Activated naive CD4-positive, alpha-beta T cell treated with Interleukin-2 at 50 U/mL for 16 hours (primary cell): ENCODE results near the gene EPB41L5.

Experiments
- DNase-seq: peaks from one replicate; pipeline ENCODE4 v3.0.0-alpha.2; 2020

Gene EPB41L5

DNA sequence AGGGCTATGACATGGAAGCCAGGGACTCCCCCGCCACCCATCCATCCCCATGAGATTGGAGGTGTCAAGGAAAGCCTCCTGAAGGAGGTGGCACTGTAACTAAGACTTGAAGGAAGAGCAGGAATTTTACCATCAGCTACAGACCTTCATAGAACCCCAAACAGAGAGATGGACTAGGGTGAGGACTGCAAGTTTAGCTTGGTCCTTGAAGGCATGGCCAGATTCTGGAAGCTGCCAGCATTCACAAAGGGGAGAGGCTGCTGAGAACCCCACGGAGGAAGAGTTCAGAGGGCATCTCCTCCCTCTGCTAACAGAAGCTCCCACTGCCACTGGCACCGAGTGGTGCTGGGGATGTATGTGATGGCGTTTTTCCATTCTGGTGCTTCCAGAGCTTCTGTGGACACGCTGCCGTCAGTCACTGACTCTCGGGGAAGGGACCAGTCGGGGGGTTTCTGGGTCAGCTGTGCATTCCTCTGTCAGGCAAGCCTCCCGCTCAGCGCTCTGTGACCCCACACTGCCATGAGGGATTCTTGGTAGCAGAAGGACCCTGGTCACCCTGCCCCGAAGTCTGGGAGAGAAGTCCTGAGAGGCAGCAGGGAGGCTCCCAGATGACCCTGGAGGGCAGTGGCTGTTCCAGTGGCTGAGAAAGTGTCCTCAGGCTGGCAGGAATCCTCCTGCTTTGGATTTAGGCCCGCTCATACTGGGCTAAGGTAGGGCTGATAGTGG lies 192.2 kb downstream of the EPB41L5 start:
- no peak for DNase-seq

- DNase-seq, result peak; percentile 36
These were observed 193.2 kb downstream of the EPB41L5 start for GRCh38 chr2:120206022-120206581.

GRCh38 chr2:120208381-120209353 lies 195.8 kb downstream of the EPB41L5 start:
- no peak for DNase-seq

- no peak for DNase-seq
These were observed 196.8 kb downstream of the EPB41L5 start for GRCh38 chr2:120209427-120210269.

- no peak for DNase-seq
These were observed 197.4 kb downstream of the EPB41L5 start for GRCh38 chr2:120210270-120210693.

DNA sequence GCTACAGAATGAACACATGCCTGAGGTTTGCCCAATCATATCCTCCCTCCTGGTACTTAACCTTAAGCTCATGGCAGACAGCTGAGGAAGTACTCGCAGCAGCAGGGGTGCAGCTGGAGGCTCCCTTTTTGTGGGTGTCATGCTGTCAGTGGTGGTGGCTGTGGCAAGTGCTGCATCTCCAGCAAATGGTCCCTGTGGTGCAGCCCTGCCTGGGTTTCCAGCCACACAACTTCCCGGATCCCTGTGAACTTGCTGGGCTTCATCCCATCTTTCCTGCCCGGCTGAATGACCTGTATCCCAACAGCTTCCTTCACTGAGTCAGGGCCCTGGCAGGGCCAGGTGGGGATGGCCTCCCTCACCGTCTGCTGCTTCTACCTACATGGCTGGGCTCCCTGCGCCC lies 205.3 kb downstream of the EPB41L5 start:
- DNase-seq, result no peak

- DNase-seq, result no peak
These were observed 206.4 kb downstream of the EPB41L5 start for GRCh38 chr2:120219291-120219690.

- no peak for DNase-seq
These were observed 206.9 kb downstream of the EPB41L5 start for GRCh38 chr2:120219766-120220165.

- DNase-seq, result no peak
These were observed 207.9 kb downstream of the EPB41L5 start for GRCh38 chr2:120220756-120221155.

DNA sequence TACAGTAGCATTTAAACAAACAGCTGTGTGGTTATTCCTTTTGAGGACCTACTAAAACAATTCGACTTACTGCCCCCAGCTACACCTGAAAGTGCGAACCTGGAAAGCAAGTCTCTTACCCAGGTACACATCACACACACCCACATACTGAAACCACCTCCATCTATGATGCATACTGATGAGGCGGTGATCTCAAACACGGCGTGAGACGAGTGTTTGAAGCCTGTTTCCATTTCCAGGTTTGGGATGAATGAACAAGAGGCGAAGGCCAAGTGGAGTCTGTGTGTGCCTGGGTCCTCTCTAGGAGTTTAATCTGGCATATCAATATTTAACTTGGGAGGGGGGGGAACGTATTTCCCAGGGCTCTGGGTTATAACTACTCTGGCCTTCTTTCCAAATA lies 208.7 kb downstream of the EPB41L5 start:
- no peak for DNase-seq

DNA sequence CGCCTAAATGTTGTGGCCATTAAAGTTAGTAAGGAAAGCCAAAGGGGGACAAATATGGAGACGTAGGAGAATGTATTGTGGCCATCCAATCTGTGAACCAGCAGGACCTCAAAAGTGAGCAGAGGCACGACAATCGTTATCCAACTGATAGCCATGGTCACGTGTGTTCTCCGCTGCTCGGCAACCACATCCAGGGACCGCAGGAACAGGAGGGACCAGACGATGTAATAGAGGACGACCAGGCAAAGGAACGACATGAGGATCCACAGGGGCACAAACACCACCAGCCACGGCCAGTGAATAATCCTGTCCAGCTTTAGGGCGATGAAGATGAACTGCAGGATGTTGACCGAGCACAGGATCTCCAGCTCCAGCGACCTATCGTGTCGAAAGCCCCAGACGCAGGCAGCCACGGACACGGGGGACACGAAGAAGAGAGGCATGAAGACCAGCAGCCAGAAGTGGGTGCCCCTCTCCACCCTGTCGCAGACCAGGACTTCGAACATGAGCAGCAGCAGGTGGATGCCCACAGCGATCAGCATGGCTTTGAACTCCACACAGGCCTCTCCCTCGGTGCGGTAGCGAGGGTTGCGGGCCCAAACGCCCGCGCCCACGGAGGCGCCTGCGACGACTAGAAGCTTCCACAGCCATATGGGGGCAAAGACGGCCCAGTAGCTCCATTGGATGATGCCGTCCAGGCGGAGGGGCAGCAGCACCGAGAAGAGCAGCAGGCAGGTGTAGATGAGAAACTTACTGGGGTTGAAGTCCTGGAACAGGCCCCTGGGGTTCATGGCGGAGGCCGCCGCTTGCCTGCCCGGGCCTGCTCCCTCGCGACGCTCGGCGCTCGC lies 209.5 kb downstream of the EPB41L5 start:
- no peak for DNase-seq

- peak; percentile 93 for DNase-seq
These were observed 210.4 kb downstream of the EPB41L5 start, which contains the start of gene TMEM185B for GRCh38 chr2:120223034-120223912. Gene TMEM185B (minus strand): TSS chr2:120223400. CDS start chr2:120222976, 424 bp downstream.

DNA sequence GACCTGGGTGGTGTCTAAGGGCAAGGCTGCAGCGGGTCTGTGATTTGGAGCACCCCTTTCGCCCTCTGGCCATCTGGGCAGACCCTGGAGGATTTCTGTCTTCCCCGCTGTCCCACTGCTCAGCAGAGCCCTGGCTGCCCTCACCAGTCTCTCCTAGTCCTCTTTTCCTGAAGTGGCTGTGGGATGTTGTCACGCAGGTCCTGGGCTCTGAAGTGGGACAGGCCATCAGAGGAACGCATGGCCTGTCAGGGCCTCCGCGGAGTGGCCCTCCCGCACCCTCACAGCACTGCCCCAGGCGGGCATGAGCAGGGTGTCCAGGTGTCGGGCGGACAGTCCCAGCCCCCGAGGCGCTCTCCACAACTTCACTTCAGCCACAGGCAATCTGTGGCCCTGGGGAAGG lies 211.4 kb downstream of the EPB41L5 start:
- DNase-seq, result no peak

GRCh38 chr2:120224735-120225548 lies 212.1 kb downstream of the EPB41L5 start:
- DNase-seq, result no peak

- DNase-seq, result no peak
These were observed 212.7 kb downstream of the EPB41L5 start for GRCh38 chr2:120225549-120226065.

GRCh38 chr2:120226316-120226715 lies 213.4 kb downstream of the EPB41L5 start:
- DNase-seq, result no peak

DNA sequence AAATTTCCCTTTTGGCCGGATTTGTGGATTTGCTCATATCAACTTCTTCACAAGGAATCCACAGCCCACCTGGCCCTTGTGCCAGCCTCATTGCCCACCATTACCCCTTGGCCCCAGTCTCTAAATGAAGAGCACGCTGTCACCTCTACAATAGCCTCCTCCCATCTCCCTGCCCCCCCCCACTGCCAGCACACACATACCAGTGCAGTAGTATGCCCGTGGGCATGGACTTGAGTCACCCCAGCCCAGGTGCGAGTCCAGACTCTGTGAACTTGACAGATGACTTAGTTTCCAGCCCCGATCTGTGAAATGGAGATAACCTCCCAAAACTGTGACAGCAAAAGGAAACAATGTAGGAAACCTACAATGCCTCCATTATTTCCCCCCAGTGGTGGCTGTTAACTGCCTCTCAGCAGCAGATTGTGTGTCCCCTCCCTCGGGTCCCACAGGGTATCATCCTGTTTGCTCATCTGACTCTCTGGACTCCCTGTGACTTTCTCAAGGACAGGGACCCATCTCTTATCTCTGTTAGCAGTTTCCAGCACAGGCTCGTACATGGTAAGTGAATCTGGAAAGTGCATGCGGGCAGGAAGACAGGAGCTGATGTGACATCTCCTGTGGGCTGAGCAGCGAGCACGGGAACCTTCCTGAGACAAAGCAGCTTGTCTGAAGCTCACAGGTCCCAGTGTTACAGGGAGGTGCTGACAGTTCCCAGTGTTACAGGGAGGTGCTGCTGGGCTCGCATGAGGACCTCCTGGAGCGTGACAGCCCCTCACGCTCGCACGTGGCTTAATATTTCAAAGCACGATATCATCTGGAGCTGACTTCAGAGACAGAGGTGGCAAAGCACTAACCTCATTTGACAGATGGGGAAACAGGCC lies 214.5 kb downstream of the EPB41L5 start:
- peak; percentile 19 for DNase-seq

DNA sequence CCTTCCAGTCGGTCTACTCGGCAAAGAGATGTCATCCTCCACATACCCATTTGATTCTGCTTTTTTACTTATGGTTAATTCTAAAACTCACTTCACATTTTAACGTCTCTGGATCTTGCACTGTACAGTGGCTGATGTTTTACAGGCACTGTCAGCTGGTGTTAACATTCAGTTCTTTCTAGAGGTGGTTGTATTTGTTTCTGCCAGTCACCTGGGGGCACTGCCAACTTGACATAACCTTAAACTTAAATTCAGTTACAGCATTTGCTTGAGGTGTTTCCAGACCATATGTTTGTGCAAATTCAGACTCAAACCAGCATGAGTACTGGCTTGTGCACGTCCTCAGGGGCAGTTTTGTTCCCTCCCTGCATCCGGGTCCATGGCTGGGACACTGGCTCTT lies 215.6 kb downstream of the EPB41L5 start:
- no peak for DNase-seq
